Glutamatergic neuron (in vitro differentiated cells): ENCODE measurements around the gene UBL5. TPM values are rescaled to one million over a fixed set of nuclear protein-coding genes. Genes with fewer than 3 reads are reported as not detected.
"Not testable (repeated sequence)": the region's sequence is repeated elsewhere in the genome, so short reads cannot be mapped to it uniquely, and the experiment has no call there.

ENCODE experiments used
- DNase-seq: peaks from one replicate; pipeline ENCODE4 v3.0.0; 2022
- H3K27ac Mint-ChIP-seq: one replicate; pipeline ENCODE4 v1.8.0; 2020; ENCODE audit warnings: mild to moderate bottlenecking, mixed read lengths, inconsistent platforms; ENCODE audit not compliant: unreplicated experiment
- H3K27me3 Mint-ChIP-seq: one replicate; pipeline ENCODE4 v1.8.0; 2020; ENCODE audit warnings: mild to moderate bottlenecking, moderate library complexity, mixed read lengths, inconsistent platforms; ENCODE audit not compliant: unreplicated experiment
- H3K36me3 Mint-ChIP-seq: one replicate; pipeline ENCODE4 v1.8.0; 2020; ENCODE audit warnings: mild to moderate bottlenecking, mixed read lengths, inconsistent platforms; ENCODE audit not compliant: unreplicated experiment
- H3K4me1 Mint-ChIP-seq: one replicate; pipeline ENCODE4 v1.8.0; 2020; ENCODE audit warnings: mild to moderate bottlenecking, low read depth, mixed read lengths, inconsistent platforms; ENCODE audit not compliant: unreplicated experiment
- H3K4me3 Mint-ChIP-seq: one replicate; pipeline ENCODE4 v1.8.0; 2020; ENCODE audit warnings: mild to moderate bottlenecking, mixed read lengths, inconsistent platforms; ENCODE audit not compliant: unreplicated experiment
- H3K9me3 Mint-ChIP-seq: one replicate; pipeline ENCODE4 v1.8.0; 2020; ENCODE audit warnings: mild to moderate bottlenecking, moderate library complexity, mixed read lengths, inconsistent platforms; ENCODE audit not compliant: unreplicated experiment
- total RNA-seq: library from RNA; stranded (reverse); fragmentation: NEBNext Ultra II Directional; extraction: Animal tissue kit (Norgen Biotek cat#: 25700); gene quantifications from one replicate; pipeline ENCODE4 v1.2.1, GENCODE V29; 2021; ENCODE audit not compliant: unreplicated experiment
- TF ChIP-seq, protein P1 (sequence below): fragments of 200-600 bp; sonication (generic); IDR thresholded peaks from one replicate; pipeline ENCODE4 v1.5.0; 2021; ENCODE audit not compliant: partially characterized antibody, unreplicated experiment

Gene UBL5
- total RNA-seq, 1 donor from 2014 or later = 324 TPM

DNA sequence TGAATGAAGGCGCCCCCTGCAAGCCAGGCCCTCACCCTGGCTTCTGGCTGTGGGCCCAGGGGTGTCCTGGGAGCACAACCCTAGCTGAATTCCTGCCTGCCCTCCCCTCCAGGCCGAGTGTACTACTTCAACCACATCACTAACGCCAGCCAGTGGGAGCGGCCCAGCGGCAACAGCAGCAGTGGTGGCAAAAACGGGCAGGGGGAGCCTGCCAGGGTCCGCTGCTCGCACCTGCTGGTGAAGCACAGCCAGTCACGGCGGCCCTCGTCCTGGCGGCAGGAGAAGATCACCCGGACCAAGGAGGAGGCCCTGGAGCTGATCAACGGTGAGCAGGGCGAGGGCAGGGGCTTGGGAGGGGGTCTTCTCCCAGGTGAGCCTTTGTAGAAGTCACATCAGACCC is 10.6 kb downstream of the UBL5 start:
- no peak for DNase-seq
- Mint-ChIP-seq H3K27me3 (peaks cover 5% of the 10 kb centered on the region), H3K27ac (no peak overlapping the region), H3K4me1 (peaks cover 6% of the 10 kb centered on the region), H3K4me3 (no peak overlapping the region), H3K36me3 (no peaks in the 10 kb centered on the region), H3K9me3 (peaks cover 7% of the 10 kb centered on the region)
- TF ChIP-seq, protein P1, sequence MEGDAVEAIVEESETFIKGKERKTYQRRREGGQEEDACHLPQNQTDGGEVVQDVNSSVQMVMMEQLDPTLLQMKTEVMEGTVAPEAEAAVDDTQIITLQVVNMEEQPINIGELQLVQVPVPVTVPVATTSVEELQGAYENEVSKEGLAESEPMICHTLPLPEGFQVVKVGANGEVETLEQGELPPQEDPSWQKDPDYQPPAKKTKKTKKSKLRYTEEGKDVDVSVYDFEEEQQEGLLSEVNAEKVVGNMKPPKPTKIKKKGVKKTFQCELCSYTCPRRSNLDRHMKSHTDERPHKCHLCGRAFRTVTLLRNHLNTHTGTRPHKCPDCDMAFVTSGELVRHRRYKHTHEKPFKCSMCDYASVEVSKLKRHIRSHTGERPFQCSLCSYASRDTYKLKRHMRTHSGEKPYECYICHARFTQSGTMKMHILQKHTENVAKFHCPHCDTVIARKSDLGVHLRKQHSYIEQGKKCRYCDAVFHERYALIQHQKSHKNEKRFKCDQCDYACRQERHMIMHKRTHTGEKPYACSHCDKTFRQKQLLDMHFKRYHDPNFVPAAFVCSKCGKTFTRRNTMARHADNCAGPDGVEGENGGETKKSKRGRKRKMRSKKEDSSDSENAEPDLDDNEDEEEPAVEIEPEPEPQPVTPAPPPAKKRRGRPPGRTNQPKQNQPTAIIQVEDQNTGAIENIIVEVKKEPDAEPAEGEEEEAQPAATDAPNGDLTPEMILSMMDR = no peak

GRCh38 chr19:9839415-9839814 is 11.7 kb downstream of the UBL5 start:
- Mint-ChIP-seq H3K36me3 (no peaks in the 10 kb centered on the region), H3K9me3 (peaks cover 6% of the 10 kb centered on the region), H3K4me3 (no peak overlapping the region), H3K27ac (no peak overlapping the region), H3K4me1 (peaks cover 3% of the 10 kb centered on the region), H3K27me3 (peaks cover 4% of the 10 kb centered on the region)
- TF ChIP-seq, protein P1 = no peak
- no peak for DNase-seq

- Mint-ChIP-seq H3K36me3 (no peaks in the 10 kb centered on the region), H3K9me3 (peaks cover 2% of the 10 kb centered on the region), H3K4me3 (no peak overlapping the region), H3K27me3 (peaks cover 6% of the 10 kb centered on the region), H3K4me1 (peaks cover 7% of the 10 kb centered on the region), H3K27ac (no peak overlapping the region)
- DNase-seq = no peak
- TF ChIP-seq, protein P1 = no peak
Observed at GRCh38 chr19:9842834-9843625, 15.3 kb downstream of the UBL5 start.

DNA sequence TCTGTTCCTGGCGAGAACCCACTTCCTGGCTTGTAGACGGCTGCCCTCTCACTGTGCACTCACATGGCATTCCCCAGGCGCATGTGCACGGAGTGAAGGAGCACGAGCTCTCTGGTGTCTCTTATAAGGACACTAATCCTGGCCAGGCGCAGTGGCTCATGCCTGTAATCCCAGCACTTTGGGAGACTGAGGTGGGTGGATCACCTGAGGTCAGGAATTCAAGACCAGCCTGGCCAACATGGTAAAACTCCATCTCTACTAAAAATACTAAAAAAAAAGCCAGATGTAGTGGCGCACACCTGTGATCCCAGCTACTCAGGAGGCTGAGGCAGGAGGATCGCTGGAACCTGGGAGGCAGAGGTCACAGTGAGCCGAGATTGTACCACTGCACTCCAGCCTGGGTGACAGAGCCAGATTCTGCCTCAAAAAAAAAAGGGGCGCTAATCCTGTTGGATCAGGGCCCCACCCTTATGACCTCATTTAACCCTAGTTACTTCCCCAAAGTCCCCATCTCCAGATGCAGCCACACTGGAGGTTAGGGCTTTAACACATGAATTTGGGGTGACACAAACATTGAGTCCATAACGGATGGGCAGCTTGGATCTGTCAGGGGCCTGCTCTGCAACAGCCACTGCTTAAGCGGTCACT is 16.0 kb downstream of the UBL5 start:
- H3K27me3 Mint-ChIP-seq, DNase-seq, H3K4me3 Mint-ChIP-seq, H3K36me3 Mint-ChIP-seq, H3K4me1 Mint-ChIP-seq, H3K9me3 Mint-ChIP-seq, H3K27ac Mint-ChIP-seq: not testable (repeated sequence)

DNA sequence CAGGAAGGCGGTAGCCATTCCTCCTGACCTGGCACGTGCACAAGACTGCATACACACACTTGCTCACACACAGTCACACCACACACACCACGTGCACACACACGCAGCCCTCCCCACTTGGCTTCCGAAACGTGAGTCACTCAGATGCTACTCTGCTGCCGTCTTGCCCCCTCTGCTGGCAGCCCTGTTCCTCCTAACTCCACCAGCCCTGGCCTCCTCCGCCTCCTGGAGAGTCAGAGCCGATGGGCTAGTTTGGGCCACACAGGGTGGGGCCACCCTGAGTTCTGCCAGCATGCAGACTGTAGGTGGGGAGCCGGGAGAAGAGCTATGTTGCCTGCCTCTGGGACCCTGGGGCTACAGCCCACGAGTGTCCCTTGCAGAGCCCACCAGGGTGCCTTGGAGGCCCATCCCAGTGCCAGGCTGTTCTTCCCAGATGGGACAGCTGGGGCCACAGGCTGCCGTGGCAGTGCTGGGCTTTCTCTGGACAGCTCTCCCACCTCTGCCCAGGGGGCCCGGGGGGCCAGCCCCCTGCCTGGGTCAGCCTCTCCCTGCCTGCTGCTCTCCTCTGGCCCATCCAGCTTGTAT is 19.5 kb downstream of the UBL5 start:
- DNase-seq = peak; percentile 78
- Mint-ChIP-seq H3K27ac (no peak overlapping the region), H3K36me3 (no peaks in the 10 kb centered on the region), H3K4me3 (no peak overlapping the region), H3K27me3 (peaks cover 10% of the 10 kb centered on the region), H3K9me3 (peaks cover 5% of the 10 kb centered on the region), H3K4me1 (peaks cover 24% of the 10 kb centered on the region)
- TF ChIP-seq, protein P1 = peak; percentile 24
